Glomerular visceral epithelial cell (primary cell): ENCODE measurements around the gene ATG13.

Experiments
- DNase-seq: peaks from one replicate; pipeline ENCODE4 v3.0.0-alpha.2; 2016; ENCODE audit errors: extremely low spot score

Gene ATG13

GRCh38 chr11:46607516-46607915 lies 9.8 kb upstream of the ATG13 start:
- DNase-seq: no peak

DNA sequence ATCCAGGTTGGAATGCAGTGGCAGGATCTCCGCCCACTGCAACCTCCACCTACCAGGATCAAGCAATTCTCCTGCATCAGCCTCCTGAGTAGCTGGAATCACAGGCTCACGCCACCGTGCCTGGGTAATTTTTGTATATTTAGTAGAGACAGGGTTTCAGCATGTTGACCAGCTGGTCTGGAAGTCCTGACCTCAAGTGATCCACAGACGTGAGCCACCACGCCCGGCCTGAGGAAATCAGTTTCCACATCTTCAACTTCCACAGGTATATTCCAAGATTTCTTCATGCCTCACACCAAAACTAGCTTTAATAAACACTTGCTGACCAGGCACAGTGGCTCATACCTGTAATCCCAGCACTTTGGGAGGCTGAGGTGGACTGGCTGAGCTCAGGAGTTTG lies 8.0 kb upstream of the ATG13 start:
- no peak for DNase-seq

GRCh38 chr11:46611526-46612304 lies 5.6 kb upstream of the ATG13 start:
- DNase-seq: no peak

DNA sequence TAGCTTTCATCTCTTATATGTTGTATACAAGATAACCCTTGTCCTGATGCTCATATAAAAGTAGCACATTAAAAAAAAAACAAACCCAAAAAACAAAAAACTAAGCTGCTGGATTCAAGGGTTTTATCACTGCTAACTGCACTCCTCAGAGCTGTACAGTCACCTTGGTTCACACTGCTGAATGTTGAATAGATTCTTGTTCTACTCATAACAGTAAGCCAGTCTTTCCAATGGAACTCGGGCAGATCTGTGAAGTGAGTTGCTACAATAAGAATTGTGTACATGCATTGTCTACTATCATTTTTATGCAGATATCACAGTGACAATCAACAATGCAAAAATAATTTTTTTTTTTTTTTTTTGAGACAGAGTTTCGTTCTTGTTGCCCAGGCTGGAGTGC lies 5.0 kb upstream of the ATG13 start:
- no peak for DNase-seq

DNA sequence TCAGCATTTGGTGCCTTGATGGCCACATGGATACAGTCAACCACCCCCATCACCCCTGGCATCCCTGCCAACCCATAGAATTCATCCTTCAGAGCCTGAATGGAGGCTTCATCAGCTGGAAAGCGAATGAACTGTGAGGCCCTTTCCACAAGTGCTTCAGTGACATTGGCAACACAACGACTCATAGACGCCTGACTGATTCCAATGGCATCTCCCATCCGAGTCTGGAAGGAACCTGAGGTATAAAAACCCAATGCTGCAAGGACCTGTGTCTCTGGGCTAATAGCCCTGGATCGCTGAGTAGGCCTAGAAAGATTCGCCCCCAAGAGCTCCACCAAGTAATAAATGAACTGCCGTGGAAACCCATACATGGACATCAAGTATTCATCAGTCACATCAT lies 1.6 kb upstream of the ATG13 start:
- DNase-seq: no peak

DNA sequence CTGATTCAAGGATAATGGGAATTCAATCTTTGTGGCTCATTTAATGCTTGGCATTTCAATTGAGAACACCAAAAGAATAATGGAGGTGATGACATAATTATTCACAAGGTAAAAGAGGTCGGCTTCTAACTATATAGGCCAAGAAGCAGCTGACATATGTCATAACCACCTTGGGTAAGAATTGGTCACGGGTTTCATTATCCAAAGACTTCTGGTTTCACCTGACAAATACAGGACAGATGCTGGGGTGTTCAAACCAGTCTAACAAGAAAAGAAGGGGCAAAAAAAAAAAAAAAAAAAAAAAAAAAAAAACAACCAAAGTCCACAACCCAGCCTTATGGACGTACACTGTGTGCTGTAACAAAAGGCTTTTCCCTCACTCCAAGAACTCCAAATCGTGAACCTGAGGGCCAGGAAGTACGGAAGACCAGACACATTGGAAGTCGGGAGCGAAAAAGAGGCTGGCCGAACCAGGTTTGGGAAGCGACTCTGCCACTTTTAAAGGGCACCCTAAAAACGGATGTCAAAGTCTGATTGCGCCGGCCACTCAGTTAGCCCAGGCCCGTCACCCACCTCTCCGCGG lies 711 bp upstream of the ATG13 start:
- DNase-seq: no peak

DNA sequence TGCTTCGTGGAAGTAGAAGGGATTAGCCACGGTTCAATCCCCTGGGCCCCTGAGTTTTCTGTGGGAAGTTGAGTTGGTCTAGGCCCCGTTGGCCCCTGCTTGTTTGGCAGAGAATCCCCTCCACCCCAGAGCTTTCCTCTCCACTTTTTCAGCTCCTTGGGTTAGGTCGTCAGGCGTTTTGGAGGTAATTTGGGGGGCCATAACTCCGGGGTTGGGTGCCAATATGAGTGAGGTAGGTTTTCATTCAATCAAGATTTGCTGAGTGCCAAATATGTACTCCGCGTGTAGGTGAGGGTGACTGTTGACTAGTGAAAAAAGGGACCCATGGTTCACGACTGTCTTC lies 590 bp downstream of the ATG13 start:
- no peak for DNase-seq

DNA sequence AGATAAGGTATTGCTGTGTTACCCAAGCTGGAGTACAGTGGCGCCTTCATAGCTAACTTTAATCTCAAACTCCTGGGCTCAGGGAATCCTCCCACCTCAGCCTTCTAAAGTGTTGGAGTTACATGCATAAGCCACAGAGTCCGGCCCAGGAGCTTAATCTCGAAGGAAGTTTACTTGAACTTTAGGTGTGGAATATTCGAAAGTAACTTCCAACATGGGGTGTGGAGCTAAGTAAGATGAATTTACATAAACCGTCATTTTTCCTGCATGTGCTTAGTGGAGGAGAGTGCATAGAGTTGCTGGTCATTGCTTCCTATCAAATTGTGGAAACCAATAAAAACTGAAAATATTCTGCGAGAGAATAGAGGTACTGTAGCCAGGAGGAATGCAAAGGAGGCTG lies 1.5 kb downstream of the ATG13 start:
- no peak for DNase-seq

- no peak for DNase-seq
These were observed 8.1 kb downstream of the ATG13 start for GRCh38 chr11:46625406-46625805.

DNA sequence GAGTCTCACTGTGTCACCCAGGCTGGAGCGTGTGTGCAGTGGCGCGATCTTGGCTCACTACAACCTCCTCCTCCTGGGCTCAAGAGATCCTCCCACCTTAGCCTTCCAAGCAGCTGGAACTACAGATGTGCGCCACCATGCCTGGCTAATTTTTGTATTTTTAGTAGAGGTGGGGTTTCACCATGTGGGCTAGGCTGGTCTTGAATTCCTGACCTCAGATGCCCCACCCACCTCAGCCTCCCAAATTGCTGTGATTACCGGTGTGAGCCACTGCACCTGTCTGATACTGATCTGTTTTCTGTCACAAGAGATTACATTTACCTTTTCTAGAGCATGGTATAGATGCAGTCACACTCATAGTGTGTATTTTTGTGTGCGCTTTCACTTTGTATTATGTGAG lies 11.6 kb downstream of the ATG13 start:
- DNase-seq: no peak

DNA sequence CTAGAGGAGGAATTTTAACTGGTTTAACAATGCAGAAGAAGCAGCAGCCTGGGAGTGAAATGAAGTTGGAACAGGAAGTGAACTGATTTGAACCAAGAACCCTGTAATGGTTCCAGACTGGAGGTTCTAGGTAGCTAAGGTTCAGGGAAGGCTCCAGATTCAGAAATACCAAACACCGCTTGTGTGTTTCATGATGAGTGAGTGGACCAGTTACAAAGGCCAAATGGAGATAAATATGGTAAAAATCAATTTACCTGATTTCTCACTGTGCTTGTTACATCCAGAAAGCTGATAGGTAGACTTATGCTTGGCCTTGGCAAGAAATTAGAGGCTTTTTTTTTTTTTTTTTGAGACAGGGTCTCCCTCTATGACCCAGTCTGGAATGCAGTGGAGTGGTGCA lies 12.9 kb downstream of the ATG13 start:
- DNase-seq: no peak

DNA sequence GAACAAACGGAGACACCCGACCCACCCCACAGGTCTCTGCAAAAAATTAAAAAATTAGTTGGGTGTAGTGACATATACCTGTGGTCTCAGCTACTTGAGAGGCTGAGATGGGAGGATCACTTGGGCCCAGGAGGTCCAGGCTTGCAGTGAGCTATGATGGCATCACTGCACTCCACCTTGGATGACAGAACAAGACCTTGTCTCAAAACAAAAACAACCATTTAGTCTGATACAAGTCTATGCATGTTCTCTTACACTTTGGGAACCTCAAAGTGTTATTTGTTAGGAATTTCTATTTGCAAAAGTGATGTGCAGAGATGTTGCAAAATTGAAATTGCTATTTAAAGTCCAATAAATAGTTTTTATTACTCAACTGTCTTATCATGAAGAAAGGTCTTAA lies 14.3 kb downstream of the ATG13 start:
- DNase-seq: no peak

DNA sequence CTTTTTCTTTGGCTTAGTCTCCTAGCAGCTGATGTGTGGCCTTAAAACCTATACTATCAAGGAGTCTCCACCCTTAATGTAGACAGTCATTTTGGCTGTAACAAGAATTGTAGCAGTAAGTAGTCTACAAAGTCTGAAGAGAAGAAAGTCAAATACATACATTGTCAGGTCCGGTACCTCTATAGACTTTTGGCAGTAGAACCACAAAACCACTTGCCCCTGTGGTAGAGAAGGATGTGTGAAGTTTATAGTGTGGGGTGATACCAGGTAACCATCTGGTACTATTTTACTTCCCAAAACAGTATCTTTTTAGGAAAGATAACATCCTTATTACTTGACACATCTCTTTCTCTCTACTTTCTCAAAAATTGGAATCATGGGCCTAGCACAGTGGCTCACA lies 15.1 kb downstream of the ATG13 start:
- no peak for DNase-seq

DNA sequence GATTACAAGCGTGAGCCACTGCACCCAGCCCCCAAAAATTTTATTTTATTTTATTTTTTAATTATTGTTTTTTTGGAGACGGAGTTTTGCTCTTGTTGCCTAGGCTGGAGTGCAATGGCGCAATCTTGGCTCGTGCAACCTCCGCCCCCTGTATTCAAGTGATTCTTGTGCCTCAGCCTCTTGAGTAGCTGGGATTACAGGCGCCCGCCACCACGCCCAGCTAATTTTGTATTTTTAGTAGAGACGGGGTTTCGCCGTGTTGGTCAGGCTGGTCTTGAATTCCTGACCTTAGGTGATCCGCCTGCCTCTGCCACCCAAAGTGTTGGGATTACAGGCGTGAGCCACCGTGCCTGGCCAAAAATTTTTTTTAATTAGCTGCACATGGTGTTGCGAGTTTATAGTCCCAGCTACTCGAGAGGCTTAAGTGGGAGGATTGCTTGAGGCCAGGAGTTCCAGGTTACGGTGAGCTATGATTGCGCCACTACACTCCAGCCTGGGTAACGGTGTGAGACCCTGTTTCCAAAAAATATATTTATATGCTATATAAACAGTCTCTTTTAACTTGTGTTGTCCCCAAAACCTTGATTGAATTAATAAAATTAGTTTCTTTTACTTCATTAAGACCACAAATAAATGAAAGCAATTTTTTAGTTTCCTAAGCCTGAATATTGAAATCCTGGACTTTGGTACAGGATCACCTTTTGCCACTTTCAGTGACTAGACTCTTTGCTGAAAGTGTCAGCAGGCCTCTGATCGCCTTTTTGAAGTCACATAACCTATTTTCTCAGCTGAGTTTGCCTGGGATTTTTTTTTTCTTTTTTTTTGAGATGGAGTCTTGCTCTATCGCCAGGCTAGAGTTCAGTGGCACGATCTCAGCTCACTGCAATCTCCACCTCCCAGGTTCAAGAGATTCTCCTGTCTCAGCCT lies 16.2 kb downstream of the ATG13 start:
- DNase-seq: no peak

DNA sequence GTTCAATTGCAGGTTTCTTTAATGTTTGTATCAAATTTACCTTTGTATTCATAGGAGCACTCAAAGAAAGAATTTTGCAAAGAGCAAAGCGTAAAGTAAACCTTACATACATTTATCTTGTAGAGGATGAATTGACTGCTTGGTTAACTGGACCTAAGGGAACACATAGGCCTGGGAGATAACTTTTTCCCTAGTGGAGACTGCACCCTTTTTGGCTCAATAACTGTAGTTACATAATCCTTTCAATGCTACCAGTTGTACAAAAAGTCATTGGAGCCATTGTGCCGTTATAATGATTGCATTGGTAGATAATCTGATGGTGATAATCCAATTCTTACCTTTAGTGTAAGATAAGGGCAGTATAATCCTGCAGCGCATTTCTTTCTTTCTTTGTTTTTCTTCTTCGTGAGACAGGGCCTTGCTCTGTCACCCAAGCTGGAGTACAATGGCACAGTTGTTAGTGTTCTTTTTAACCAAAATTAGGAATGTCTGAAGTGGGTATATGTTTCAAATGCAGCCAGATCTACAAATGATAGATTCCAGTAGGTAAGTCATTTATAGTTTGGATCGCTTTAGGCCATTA lies 18.3 kb downstream of the ATG13 start:
- no peak for DNase-seq

DNA sequence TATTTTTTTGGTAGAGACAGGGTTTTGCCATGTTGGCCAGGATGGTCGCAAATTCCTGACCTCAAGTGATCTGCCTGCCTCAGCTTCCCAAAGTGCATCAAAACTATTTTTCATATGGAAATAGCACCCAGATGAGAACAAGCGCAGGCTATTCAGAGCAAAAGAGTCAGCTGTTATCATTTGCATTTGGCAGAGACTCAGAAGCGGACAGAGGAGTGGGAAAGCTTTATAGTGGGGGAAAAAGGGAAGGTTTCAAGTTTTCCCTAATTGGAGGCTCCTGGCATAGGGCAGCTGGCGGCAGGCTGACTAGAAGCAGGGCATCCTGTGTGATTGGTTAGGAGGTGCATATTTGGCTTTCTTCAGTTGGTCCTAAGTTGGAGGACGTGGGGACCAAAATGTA lies 20.2 kb downstream of the ATG13 start:
- no peak for DNase-seq

DNA sequence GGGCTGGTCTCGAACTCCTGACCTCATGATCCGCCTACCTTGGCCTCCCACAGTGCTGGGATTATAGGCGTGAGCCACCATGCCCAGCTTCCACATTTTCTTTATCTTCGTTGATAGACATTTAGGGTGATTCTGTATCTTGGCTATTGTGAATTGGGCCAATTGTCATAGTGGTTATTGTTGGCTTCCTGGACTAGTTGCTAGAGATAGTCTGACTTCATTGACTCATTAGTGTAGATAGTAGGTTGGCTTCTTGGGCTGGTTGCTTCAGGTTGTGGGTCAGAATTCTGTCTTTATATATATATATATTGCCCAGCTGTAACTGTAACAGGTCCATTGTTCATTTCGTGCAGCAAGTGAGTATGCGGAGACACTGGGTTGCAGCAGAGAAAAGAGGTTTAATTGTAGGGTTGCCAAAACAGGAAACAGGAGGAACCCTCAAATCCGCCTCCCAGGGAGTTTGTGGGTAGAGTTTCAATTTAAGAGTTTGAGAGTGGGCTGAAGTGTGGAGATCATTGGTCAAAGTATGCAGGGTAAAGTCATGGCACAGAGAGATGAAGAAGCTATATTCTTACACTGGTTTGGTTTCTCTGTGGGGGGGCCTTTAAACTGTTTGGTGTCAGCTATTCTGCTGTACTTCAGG lies 22.0 kb downstream of the ATG13 start:
- no peak for DNase-seq

- DNase-seq: no peak
These were observed 22.9 kb downstream of the ATG13 start for GRCh38 chr11:46640036-46640788.

- no peak for DNase-seq
These were observed 24.3 kb downstream of the ATG13 start for GRCh38 chr11:46641639-46642038.

DNA sequence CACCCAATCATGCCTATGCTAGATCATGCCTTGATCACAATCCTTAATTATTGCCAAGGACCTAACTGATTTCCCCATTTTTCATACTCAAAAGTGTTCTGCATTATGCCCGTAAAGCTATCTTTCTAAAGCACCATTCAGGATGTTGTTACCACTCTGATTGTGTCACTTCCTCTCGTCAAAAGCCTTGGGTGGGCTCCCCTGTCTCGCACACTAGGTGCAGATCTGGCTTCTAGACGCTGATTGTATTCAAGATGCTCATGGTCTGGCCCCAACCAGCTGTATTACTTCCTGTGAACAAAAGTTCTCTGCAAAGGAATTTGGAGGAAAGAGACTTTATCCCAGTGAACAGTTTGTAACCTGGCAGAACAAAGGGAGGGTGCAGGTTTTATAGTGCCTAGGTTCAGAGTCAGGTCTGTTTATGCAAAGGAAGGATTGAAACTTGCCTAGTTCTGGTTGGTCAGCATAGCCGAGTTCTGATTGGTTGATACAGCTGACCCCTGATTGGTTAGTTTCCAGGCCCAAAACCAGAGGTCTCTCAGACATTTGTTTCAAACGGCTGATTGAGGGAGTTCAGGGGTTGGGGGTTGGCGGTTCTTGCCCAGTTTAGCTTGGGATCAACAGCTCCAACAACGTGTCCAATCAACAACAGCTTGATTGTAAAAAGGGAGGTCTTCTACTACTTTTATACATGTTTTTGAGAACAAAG lies 25.4 kb downstream of the ATG13 start:
- DNase-seq: no peak

GRCh38 chr11:46643531-46643930 lies 26.2 kb downstream of the ATG13 start:
- no peak for DNase-seq
